RPMI8226 (cell line): ENCODE results near the gene DIP2C.
"Not testable (repeated sequence)": the region's sequence is repeated elsewhere in the genome, so short reads cannot be mapped to it uniquely, and the experiment has no call there.

Source experiments
- DNase-seq: peaks from one replicate; pipeline ENCODE4 v3.0.0-alpha.2; 2015

Gene DIP2C

DNA sequence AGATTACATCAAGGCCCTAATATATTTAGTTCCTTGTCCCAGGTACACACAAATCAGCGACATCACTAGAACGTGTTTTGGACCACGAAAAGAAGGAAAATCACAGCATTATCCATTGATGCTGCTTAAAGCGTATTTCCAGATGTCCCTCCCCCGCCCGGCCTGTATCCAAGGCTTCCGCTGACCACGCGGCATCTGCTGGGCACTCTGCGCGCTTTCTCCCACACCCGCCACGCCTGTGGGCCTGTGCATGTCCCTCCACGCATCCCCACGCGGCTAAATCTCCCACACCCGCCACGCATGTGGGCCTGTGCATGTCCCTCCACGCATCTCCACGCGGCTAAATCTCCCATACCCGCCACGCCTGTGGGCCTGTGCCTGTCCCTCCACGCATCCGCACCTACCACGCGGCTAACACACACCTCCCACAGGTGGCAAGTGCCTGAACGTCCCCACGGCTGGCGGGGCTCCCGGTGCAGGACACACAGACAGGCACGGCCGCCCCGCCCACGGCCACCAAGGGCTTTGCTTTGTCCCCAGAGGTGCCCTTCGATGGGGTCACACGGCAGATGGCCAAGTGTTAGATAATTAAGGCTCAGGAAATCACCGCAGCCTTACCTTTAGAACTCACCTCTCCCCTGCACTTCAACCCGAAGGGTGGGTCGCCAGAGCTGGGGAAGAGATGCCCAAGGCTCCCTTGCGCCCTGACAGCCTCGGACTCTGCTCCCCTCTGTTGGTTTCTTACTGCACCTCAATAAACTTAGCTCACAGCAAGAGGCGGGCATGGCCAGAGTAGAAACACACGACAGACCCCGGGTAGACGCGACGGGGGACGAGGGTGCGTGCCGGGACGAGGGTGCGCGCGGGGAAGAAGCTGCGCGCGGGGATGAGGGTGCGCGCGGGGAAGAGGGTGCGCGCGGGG, 49.5 kb downstream of the DIP2C start:
- no peak for DNase-seq

DNA sequence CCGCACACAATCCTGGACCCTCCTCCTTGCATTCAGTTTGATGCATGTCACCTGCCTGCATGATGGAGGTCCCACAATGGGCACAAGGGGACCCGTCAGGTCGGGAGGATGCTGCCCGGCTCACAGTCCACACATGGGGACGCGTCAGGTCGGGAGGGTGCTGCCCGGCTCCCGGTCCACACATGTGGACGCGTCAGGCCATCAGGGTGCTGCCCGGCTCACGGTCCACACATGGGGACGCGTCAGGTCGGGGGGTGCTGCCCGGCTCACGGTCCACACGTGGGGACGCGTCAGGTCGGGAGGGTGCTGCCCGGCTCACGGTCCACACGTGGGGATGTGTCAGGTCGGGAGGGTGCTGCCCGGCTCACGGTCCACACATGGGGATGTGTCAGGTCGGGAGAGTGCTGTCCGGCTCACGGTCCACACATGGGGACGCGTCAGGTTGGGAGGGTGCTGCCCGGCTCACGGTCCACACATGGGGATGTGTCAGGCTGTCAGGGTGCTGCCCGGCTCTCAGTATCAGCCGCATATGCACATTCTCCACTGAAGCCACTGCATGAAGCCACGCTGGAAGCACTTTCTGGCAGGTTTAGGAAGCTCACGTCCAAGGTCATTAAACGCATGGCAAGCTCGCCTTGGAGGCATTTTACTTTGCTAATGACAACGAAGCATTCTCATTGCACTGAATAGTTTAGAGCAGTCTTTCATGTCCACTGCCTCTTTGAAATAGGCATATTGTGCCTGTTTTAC, 50.3 kb downstream of the DIP2C start:
- no peak for DNase-seq

- no peak for DNase-seq
Measured at GRCh38 chr10:637771-638195, 51.7 kb downstream of the DIP2C start.

DNA sequence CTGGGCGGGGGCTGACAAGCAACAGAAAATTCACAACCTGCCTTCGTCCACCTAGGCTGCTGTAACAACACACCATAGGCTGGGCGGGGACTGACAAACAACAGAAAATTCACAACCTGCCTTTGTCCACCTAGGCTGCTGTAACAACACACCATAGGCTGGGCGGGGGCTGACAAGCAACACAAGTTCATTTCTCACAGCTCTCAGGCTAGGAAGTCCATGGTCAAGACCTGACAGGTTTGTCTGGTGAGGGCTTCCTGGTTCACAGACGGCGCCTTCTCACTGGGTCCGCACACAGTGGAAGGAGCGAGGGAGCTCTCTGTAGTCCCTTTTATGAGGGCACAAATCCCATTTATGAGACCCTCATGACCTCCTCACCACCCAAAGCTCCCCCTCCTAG, 52.2 kb downstream of the DIP2C start:
- no peak for DNase-seq

- no peak for DNase-seq
Measured at GRCh38 chr10:636769-637168, 52.7 kb downstream of the DIP2C start.

DNA sequence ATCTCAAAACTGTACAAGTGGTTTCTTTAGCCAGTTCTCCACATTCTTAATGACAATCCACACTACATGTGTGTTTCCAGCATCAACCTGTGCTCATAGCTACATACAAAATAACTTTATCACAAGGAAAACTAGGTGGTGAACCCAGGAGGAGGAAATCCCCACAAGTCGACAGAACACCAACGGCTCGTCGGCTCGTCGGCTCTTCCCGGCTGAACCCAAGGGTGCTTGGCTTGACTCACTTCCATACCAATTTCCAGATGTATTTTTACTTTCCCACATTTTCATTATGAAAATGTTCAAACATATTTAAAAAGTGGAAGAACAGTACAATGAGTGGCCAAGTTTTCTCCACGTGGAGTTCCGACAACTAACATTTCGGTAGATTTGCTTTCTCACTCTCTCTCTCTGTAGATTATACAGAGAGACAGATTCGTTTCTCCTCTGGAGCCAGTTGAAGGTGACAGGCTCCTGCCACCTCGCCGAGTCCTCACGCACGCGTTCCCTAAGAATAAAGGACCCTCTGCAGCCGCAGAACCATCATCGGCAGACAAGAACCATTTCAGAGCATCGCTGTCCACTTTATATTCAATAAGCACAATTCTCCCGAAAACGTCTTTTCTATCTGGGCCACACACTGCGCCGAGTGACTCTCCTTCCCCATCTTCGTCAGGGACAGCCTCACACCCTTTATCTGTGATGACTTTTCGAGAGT, 53.3 kb downstream of the DIP2C start:
- no peak for DNase-seq

DNA sequence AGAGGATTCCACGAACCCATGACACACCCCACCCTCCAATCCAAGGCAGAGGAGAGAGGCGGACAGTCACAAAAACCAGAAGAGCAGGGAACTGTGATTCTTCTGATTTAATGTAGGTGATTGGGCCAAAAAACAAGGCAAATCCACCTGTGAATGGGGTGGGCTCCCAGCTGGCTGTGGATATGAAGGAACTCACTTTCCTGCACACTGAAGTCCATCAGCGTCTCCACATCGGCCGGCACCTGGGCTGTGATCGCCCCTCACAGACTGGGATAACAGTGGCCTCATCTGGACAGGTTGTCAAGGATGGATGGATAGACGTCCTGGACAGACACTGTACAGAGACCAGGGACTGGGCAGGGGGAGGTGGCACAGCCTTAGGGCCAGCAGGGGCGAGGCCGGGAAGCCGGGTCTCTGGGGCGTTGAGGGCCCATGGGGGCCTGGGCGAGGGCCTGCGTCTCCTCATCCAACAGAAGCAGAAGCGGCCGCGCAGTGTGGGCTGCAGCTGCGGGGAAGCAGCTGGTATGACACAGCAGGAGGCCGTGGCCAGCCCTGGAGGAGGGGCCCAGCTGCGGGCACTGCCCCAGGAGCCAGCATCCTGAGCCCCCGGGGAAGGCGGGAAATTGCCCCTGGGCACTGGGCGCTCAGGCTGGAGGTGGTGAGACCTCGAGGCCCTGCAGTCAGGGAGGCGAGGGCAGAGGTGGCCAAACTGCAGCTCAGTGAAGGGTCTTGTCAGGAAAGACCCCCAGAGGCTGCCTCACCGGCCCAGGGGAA, 54.2 kb downstream of the DIP2C start:
- DNase-seq, result no peak

DNA sequence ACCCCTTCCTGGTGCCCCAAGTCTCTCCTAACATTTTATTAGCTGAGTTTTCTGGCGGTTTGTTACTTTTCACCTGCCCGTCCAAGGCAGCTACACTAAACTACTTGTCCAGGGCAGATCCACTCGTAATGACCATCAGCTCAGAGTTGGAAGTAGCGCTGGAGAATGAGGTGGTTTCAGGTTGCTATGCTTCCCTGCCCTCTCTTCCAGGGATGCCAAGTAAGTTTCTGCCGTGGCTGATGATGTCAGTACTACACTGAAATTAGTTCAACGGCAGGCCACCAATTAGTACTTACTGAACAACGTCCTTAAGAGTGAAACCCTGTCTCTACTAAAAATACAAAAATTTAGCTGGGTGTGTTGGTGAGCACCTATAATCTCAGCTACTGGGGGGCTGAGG, 55.2 kb downstream of the DIP2C start:
- DNase-seq, result no peak

DNA sequence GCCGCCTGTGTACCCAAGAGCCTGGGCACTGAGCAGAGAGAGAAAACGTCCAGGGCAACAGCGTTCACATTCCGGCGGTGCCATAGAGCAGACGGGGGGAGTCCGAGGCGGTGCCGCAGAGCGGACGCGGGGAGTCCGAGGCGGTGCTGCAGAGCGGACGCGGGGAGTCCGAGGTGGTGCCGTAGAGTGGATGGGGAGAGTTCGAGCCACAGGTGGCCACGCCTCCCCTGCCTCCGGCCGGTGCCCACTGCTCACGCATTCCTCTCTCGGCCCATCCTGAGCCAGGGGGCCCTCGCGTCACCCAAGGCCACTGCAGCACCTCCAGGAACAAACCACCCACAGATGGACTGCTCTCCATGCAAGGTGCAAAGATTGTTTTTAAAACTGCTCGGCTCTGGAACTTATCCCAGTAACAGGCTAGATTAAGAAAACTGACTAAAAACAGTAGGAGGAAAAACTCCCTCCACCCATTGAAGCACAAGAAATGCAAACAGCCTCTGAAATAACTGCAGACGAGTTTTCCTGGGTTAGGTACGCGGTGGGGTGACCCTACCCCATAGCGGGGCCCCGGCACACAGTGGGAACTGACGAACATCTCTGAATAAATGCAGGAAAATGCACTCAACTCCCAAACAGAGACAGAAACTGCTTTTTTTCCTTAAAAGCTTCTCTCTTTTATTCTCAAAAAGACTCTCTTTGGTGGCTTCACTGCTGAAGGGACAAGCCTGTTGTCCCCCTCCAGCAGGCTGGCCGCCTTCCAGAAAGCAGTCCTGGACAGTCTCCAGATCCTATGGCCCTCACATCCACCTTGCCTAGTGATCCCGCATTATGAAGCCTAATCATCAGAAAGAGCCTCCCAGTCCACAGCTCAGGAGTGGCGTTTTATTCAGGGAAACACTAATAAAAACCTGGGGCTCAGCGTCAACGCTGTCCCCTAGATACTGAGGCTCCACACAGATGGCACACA, 55.9 kb downstream of the DIP2C start:
- DNase-seq, result no peak

DNA sequence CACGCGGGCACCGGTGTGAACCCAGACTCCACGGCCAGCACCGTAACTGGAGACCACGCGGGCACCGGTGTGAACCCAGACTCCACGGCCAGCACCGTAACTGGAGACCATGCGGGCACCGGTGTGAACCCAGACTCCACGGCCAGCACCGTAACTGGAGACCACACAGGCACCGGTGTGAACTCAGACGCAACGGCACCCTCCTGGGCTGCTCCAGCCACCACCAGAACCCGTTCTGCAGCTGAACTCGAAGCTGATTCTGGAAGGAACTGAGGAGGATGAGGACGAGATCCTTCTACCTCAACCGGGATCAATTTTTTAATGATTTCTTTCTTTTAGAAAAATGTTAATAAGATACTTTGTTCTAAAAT, 56.7 kb downstream of the DIP2C start:
- DNase-seq, result not testable (repeated sequence)

GRCh38 chr10:632155-632806, 57.2 kb downstream of the DIP2C start:
- not testable (repeated sequence) for DNase-seq

- no peak for DNase-seq
Measured at GRCh38 chr10:631266-631665, 58.2 kb downstream of the DIP2C start.

- DNase-seq, result no peak
Measured at GRCh38 chr10:630581-631073, 58.8 kb downstream of the DIP2C start.

GRCh38 chr10:629186-629998, 60.1 kb downstream of the DIP2C start:
- DNase-seq, result no peak

DNA sequence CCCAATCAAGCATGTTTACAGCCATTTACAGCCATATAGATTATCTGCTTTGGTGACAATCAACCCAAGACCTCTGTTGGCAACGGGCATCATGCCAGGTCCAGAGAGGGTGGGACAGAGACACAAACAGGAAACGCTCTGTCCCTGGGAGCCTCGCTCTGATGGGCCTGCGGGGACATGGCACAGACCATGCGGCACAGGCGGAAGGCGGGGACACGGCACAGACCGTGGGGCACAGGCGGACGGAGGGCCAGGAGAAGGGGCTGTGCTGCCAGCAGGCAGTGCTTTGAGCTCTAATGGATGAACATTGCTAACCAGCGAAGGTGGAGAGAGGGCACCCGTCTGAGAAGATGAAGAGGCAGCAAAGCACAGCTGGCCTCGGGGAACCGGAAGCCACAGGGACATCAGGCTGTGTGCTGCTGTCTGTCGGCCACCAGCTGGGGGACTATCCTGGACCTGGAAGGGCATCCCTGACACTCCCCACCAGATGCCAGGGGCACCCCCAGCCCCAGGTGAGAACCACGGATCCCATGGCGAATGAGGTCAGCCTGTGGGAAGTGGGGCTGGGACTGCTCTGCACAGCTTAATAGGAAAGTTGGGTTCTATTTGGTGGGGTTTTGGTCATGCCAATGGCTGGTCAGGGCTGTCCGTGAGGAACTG, 61.0 kb downstream of the DIP2C start:
- no peak for DNase-seq

DNA sequence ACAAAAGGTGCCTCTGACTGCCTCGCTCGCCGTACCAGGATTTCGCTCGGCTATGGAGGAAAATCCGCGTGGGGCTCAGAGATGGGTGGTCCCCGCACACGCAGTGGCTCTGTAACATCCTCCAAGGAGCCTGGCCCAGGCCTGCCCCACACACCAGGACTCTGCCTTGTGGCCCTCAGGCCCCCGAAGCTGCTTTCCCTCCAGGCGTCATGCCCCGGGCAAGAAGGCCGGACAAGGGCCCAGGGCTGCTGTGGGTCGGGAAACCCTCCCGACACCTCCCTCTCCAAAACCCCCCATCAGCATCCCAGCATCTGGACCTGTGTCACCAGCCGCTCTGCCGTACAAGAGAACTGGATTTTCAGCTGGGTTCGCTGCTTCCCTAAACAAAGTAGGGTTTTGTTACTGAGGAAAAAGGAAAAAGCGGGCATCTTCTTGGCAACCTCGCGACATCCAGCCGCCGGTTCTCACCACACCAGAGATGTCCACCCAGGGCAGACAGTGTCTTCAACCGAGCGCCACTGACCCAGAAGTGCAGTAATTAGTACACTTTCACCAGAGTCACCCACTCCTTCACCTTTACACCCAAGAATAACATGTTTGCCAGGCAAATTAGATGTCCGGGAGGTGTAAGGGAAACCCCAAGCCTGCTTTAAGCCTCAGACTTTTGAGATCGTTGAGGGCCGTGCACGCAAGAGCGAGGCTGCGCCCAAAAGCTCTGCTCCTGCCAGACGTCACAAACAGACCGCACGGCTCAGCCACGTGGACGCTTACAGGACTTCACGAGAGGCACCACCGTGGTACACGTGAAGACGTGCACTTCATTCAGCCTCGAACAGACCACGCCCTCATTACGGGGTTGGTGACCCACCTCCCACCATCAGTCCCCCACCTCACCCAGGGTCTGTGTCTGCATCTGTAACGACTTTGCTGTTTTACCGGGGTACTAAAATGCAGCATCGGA, 62.2 kb downstream of the DIP2C start:
- DNase-seq, result no peak

DNA sequence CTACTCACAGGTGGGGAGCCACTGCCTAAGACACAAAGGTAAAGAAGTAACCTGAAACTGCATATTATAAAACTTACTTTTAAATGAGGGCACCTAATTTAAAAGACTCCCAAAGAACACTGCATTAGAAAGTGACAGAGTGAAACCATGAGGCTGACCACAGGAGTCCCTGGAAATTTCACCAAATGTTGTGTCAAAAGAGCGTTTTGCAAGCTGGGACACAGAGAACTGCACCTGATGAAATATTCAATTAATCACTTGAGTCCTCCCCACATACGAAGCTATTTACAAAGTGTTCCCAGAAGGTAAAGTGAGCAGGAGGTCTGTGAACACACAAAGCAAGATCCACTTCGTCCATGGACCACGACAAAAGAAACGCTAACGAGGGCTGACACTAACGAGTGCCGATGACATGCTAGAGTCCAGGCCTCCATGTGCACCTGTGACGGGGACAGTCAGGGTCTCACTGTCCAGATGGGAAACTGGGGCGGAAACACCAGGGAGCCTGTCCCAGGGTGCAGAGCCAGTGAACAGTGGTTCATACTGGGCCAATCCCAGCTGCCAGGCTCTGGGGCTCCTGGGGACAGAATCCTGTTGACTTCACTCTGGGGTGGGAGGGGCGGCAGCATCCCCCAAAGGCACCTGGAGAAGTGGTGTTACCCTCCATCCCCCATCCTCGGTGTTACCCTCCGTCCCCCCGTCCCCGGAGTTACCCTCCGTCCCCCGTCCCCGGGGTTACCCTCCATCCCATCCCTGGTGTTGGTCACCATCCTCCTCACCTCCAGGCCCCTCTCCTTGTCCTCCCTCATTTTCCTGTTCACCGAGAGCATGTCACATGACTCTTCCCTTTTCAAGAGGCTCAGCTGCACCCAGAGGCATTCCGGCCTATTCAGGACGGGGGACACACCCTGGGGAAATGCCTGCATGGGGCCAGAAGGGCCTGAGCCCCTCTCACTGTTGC, 63.4 kb downstream of the DIP2C start:
- no peak for DNase-seq
